GM18868 (cell line): ENCODE results near the gene SLC35A4.
"Not testable (repeated sequence)": the region's sequence is repeated elsewhere in the genome, so short reads cannot be mapped to it uniquely, and the experiment has no call there.

Experiments
- ATAC-seq: cut with Tn5 transposase; IDR thresholded peaks from one replicate; pipeline ENCODE4 v1.9.1; 2021; ENCODE audit warnings: mild to moderate bottlenecking, moderate library complexity; ENCODE audit not compliant: unreplicated experiment

SLC35A4 gene

GRCh38 chr5:140557965-140558364, 6.7 kb upstream of the SLC35A4 start:
- ATAC-seq = no peak

GRCh38 chr5:140558542-140558941, 6.1 kb upstream of the SLC35A4 start:
- no peak for ATAC-seq

GRCh38 chr5:140560227-140560626, 4.4 kb upstream of the SLC35A4 start:
- no peak for ATAC-seq

- no peak for ATAC-seq
Measured at GRCh38 chr5:140561753-140562523, 2.7 kb upstream of the SLC35A4 start.

- no peak for ATAC-seq
Measured at GRCh38 chr5:140563596-140563995, 1.0 kb upstream of the SLC35A4 start.

- ATAC-seq = peak; percentile 0
Measured at GRCh38 chr5:140565024-140565779, 574 bp downstream of the SLC35A4 start.

- ATAC-seq = no peak
Measured at GRCh38 chr5:140565780-140566095, 1.1 kb downstream of the SLC35A4 start.

GRCh38 chr5:140566665-140567064, 2.0 kb downstream of the SLC35A4 start:
- ATAC-seq = no peak

GRCh38 chr5:140567136-140567818, 2.6 kb downstream of the SLC35A4 start:
- no peak for ATAC-seq

- ATAC-seq = no peak
Measured at GRCh38 chr5:140567871-140568270, 3.2 kb downstream of the SLC35A4 start.

- ATAC-seq = no peak
Measured at GRCh38 chr5:140568443-140569063, 3.9 kb downstream of the SLC35A4 start.

- ATAC-seq = peak; percentile 26
Measured at GRCh38 chr5:140569197-140569596, 4.6 kb downstream of the SLC35A4 start.

GRCh38 chr5:140570058-140570457, 5.4 kb downstream of the SLC35A4 start:
- no peak for ATAC-seq

GRCh38 chr5:140570488-140570887, 5.9 kb downstream of the SLC35A4 start:
- no peak for ATAC-seq

- ATAC-seq = no peak
Measured at GRCh38 chr5:140571105-140571504, 6.5 kb downstream of the SLC35A4 start.

GRCh38 chr5:140573683-140574082, 9.1 kb downstream of the SLC35A4 start:
- no peak for ATAC-seq

- ATAC-seq = no peak
Measured at GRCh38 chr5:140574165-140574564, 9.5 kb downstream of the SLC35A4 start.

- no peak for ATAC-seq
Measured at GRCh38 chr5:140575309-140575708, 10.7 kb downstream of the SLC35A4 start.

GRCh38 chr5:140576776-140577201, 12.2 kb downstream of the SLC35A4 start:
- no peak for ATAC-seq

- ATAC-seq = not testable (repeated sequence)
Measured at GRCh38 chr5:140579188-140579747, 14.6 kb downstream of the SLC35A4 start.

GRCh38 chr5:140587495-140587894, 22.9 kb downstream of the SLC35A4 start:
- no peak for ATAC-seq
